GM20431 (cell line): ENCODE results near the gene LPCAT4.
"Not testable (repeated sequence)": the region's sequence is repeated elsewhere in the genome, so short reads cannot be mapped to it uniquely, and the experiment has no call there.

Source experiments
- in situ Hi-C: fragments of 300-500 bp; cut with MseI, MboI; formaldehyde crosslinking; loops from one replicate; pipeline ENCODE4 v1.15.0; 2020; ENCODE audit warnings: low sequenced_read_pairs; ENCODE audit not compliant: unreplicated experiment

LPCAT4 gene

GRCh38 chr15:34367101-34368081 is at the start of gene LPCAT4:
Gene LPCAT4 (minus strand): TSS chr15:34367196. CDS start chr15:34367100, 96 bp downstream.
- in situ Hi-C loops, result loop anchor here (10.0 to 25.0 kb wide), 2 partner anchors 67 to 220 kb away; partner anchors contain the start of genes GOLGA8A and GOLGA8B

- in situ Hi-C loops, result not testable (repeated sequence)
These were observed 42.5 kb upstream of the LPCAT4 start for GRCh38 chr15:34409511-34409910.

- in situ Hi-C loops, result not testable (repeated sequence)
These were observed 42.0 kb upstream of the LPCAT4 start for GRCh38 chr15:34408973-34409372.

GRCh38 chr15:34403899-34404298 is 36.9 kb upstream of the LPCAT4 start:
- in situ Hi-C loops, result not testable (repeated sequence)

GRCh38 chr15:34403160-34403598 is 36.2 kb upstream of the LPCAT4 start:
- in situ Hi-C loops, result not testable (repeated sequence)

- in situ Hi-C loops, result not testable (repeated sequence)
These were observed 30.8 kb upstream of the LPCAT4 start for GRCh38 chr15:34397637-34398259.

GRCh38 chr15:34392981-34393380 is 26.0 kb upstream of the LPCAT4 start:
- in situ Hi-C loops, result not testable (repeated sequence)

- in situ Hi-C loops, result not testable (repeated sequence)
These were observed 22.6 kb upstream of the LPCAT4 start for GRCh38 chr15:34389594-34390086.

GRCh38 chr15:34381829-34382521 is 15.0 kb upstream of the LPCAT4 start:
- in situ Hi-C loops, result not testable (repeated sequence)

GRCh38 chr15:34380491-34380890 is 13.5 kb upstream of the LPCAT4 start:
- in situ Hi-C loops, result not testable (repeated sequence)

- in situ Hi-C loops, result no loop called here
These were observed 9.9 kb upstream of the LPCAT4 start for GRCh38 chr15:34376856-34377255.

- in situ Hi-C loops, result not testable (repeated sequence)
These were observed 8.5 kb upstream of the LPCAT4 start for GRCh38 chr15:34375541-34375940.

- in situ Hi-C loops, result loop anchor here (25.0 kb wide), 1 partner anchor 212 kb away; the partner anchor contains the start of gene GOLGA8B
These were observed 7.8 kb upstream of the LPCAT4 start for GRCh38 chr15:34374816-34375215.

- in situ Hi-C loops, result loop anchor here (25.0 kb wide), 1 partner anchor 213 kb away; the partner anchor contains the start of gene GOLGA8B
These were observed 7.0 kb upstream of the LPCAT4 start for GRCh38 chr15:34373951-34374350.

- in situ Hi-C loops, result loop anchor here (25.0 kb wide), 1 partner anchor 217 kb away; the partner anchor contains the start of gene GOLGA8B
These were observed 3.6 kb upstream of the LPCAT4 start for GRCh38 chr15:34370643-34371042.

GRCh38 chr15:34370129-34370528 is 3.1 kb upstream of the LPCAT4 start:
- in situ Hi-C loops, result loop anchor here (25.0 kb wide), 1 partner anchor 217 kb away; the partner anchor contains the start of gene GOLGA8B

GRCh38 chr15:34366271-34367065 is 528 bp downstream of the LPCAT4 start:
- in situ Hi-C loops, result loop anchor here (10.0 to 25.0 kb wide), 2 partner anchors 68 to 221 kb away; partner anchors contain the start of genes GOLGA8A and GOLGA8B

- in situ Hi-C loops, result loop anchor here (10.0 to 25.0 kb wide), 2 partner anchors 69 to 221 kb away; partner anchors contain the start of genes GOLGA8A and GOLGA8B
These were observed 1.2 kb downstream of the LPCAT4 start for GRCh38 chr15:34365836-34366235.
